GM23338 (cell line): ENCODE data around the gene SEMA5A. TPM values are rescaled to one million over a fixed set of nuclear protein-coding genes. Genes with fewer than 3 reads are reported as not detected.

ENCODE experiments used
- ATAC-seq: fragments of 200-7000 bp; cut with Tn5 transposase; 3 replicates; pipeline ENCODE4 v1.9.1; 2020
- DNase-seq: peaks from one replicate; pipeline ENCODE4 v3.0.0-alpha.2; 2015; ENCODE audit warnings: low spot score
- H2AFZ ChIP-seq: fragments of 200-600 bp; sonication (generic); 2 replicates; pipeline ENCODE4 v1.8.0; 2016; ENCODE audit warnings: antibody characterized with exemption, mild to moderate bottlenecking, moderate library complexity
- H3F3A ChIP-seq: fragments of 200-600 bp; sonication (generic); replicated peaks from 2 replicates; pipeline ENCODE4 v1.8.0; 2017; ENCODE audit warnings: antibody characterized with exemption, mixed run types, low read depth
- H3K27ac ChIP-seq: fragments of 200-600 bp; sonication (generic); 2 replicates; pipeline ENCODE4 v1.6.1; 2016; ENCODE audit warnings: low read depth
- H3K27me3 ChIP-seq: fragments of 200-600 bp; sonication (generic); 2 replicates; pipeline ENCODE4 v1.8.0; 2016; ENCODE audit warnings: mild to moderate bottlenecking, mixed run types, moderate library complexity; ENCODE audit not compliant: insufficient read depth
- H3K36me3 ChIP-seq: fragments of 200-600 bp; sonication (generic); 2 replicates; pipeline ENCODE4 v1.8.0; 2016; ENCODE audit warnings: mild to moderate bottlenecking; ENCODE audit not compliant: insufficient read depth
- H3K4me1 ChIP-seq: fragments of 200-600 bp; sonication (generic); 2 replicates; pipeline ENCODE4 v1.8.0; 2016; ENCODE audit warnings: mild to moderate bottlenecking, moderate library complexity; ENCODE audit not compliant: insufficient read depth
- H3K4me2 ChIP-seq: fragments of 200-600 bp; sonication (generic); 2 replicates; pipeline ENCODE4 v1.7.1; 2017; ENCODE audit warnings: mixed run types
- H3K4me3 ChIP-seq: fragments of 200-600 bp; sonication (generic); 2 replicates; pipeline ENCODE4 v1.6.1; 2016; ENCODE audit warnings: mixed run types
- H3K79me2 ChIP-seq: fragments of 200-600 bp; sonication (generic); replicated peaks from 2 replicates; pipeline ENCODE4 v1.8.0; 2017; ENCODE audit warnings: mild to moderate bottlenecking; ENCODE audit not compliant: insufficient read depth
- H3K9me2 ChIP-seq: fragments of 200-600 bp; sonication (generic); 2 replicates; pipeline ENCODE4 v1.8.0; 2017; ENCODE audit not compliant: insufficient read depth
- H4K20me1 ChIP-seq: fragments of 200-600 bp; sonication (generic); replicated peaks from 2 replicates; pipeline ENCODE4 v1.8.0; 2017; ENCODE audit warnings: mild to moderate bottlenecking; ENCODE audit not compliant: insufficient read depth
- H3K27ac Mint-ChIP-seq: 2 replicates; pipeline ENCODE4 v1.8.0; 2020; ENCODE audit warnings: inconsistent platforms, mild to moderate bottlenecking, moderate library complexity, mixed read lengths
- H3K27me3 Mint-ChIP-seq: 3 replicates; pipeline ENCODE4 v1.8.0; 2022; ENCODE audit warnings: low read depth, mild to moderate bottlenecking, moderate library complexity, mixed read lengths, inconsistent platforms; ENCODE audit not compliant: insufficient read depth, poor library complexity
- H3K36me3 Mint-ChIP-seq: 3 replicates; pipeline ENCODE4 v1.8.0; 2021; ENCODE audit warnings: low read depth, mild to moderate bottlenecking, inconsistent platforms, moderate library complexity, mixed read lengths
- H3K4me1 Mint-ChIP-seq: 3 replicates; pipeline ENCODE4 v1.8.0; 2020; ENCODE audit warnings: mild to moderate bottlenecking, inconsistent platforms, mixed read lengths
- H3K4me3 Mint-ChIP-seq: 3 replicates; pipeline ENCODE4 v1.8.0; 2021; ENCODE audit warnings: moderate library complexity, mild to moderate bottlenecking, inconsistent platforms, mixed read lengths
- H3K9me3 Mint-ChIP-seq: 3 replicates; pipeline ENCODE4 v1.8.0; 2020; ENCODE audit warnings: moderate library complexity, mild to moderate bottlenecking, inconsistent platforms, mixed read lengths
- EZH2 ChIP-seq: fragments of 200-600 bp; sonication (generic); IDR thresholded peaks from one replicate; pipeline ENCODE4 v1.8.0; 2017; ENCODE audit warnings: antibody characterized with exemption, mild to moderate bottlenecking, low read depth; ENCODE audit not compliant: unreplicated experiment
- EZH2phosphoT487 ChIP-seq: fragments of 200-600 bp; sonication (generic); IDR thresholded peaks from one replicate; pipeline ENCODE4 v1.8.1; 2018; ENCODE audit warnings: antibody characterized with exemption; ENCODE audit not compliant: unreplicated experiment
- JUNB ChIP-seq: IDR thresholded peaks from one replicate; pipeline ENCODE4 v1.6.1; 2016; ENCODE audit warnings: antibody characterized with exemption; ENCODE audit not compliant: unreplicated experiment
- POLR2AphosphoS5 ChIP-seq: IDR thresholded peaks from 2 replicates; pipeline ENCODE4 v1.6.1; 2016; ENCODE audit warnings: antibody characterized with exemption, low read depth
- STAT1 ChIP-seq: IDR thresholded peaks from one replicate; pipeline ENCODE4 v1.6.1; 2016; ENCODE audit warnings: antibody characterized with exemption; ENCODE audit not compliant: unreplicated experiment
- ZNF114 ChIP-seq: fragments of 250-450 bp; sonication (Bioruptor Pico); IDR thresholded peaks from 2 replicates; pipeline ENCODE4 v1.5.0; 2020; ENCODE audit warnings: mild to moderate bottlenecking, moderate library complexity
- ZNF331 ChIP-seq: fragments of 250-450 bp; sonication (Bioruptor Pico); IDR thresholded peaks from 2 replicates; pipeline ENCODE4 v1.5.0; 2020; ENCODE audit warnings: low read depth, mild to moderate bottlenecking, moderate library complexity
- polyA plus RNA-seq: library from polyadenylated mRNA; unstranded; fragments of >200 nt; fragmentation: Nextera tagmentation; extraction: Ambion mirVana; gene quantifications from 2 replicates; pipeline ENCODE4 v1.2.1, GENCODE V29; 2016
- total RNA-seq: library from RNA; depleted of rRNA; stranded (reverse); fragments of >200 nt; shearing (Covaris generic); gene quantifications from 2 replicates; pipeline ENCODE4 v1.2.3, GENCODE V29; 2014
- TF ChIP-seq, protein P1 (sequence below): IDR thresholded peaks from one replicate; pipeline ENCODE4 v1.6.1; 2018; ENCODE audit warnings: antibody characterized with exemption; ENCODE audit not compliant: unreplicated experiment
- TF ChIP-seq, protein P2 (sequence below): fragments of 250-450 bp; sonication (Bioruptor Pico); IDR thresholded peaks from 2 replicates; pipeline ENCODE4 v1.5.0; 2020; ENCODE audit warnings: mild to moderate bottlenecking, moderate library complexity
- TF ChIP-seq, protein P3 (sequence below), 2 experiments: fragments of 200-600 bp in 1 of 2; sonication (generic) in 1 of 2; conservative IDR thresholded peaks; 2 replicates each; pipeline versions ENCODE4 v1.5.1 to v1.6.1; 2016 to 2017; ENCODE audit warnings: antibody characterized with exemption in 2 of 2, low read depth in 2 of 2, mild to moderate bottlenecking in 2 of 2, moderate library complexity in 1 of 2

SEMA5A gene
- total and polyA plus RNA-seq, 2 experiments from 2014 or later, result 2.1 to 8.1 TPM

DNA sequence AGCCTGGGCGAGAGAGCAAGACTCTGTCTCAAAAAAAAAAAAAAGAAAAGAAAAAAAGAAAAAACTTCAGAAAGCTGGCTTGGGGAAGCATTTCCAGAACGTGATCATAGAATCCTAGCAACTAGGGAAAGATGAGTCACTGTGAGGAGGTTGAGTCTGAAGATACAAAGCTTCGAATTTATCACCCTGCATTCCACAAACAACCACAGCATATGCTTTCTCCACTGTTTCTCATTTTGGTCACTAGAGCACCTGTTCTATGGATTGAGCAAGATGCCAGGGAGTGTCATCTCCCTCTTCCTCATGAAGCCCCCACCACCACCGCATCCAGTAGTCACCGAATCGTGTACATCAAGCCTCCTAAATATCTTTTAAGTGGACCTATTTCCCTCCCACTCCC lies 37.9 kb downstream of the SEMA5A start:
- Mint-ChIP-seq H3K4me3 (no peak overlapping the region), H3K4me1 (peaks cover 2% of the 10 kb centered on the region; the same call in 2 of the 3 replicates), H3K27me3 (no peaks in the 10 kb centered on the region), H3K27ac (no peak overlapping the region), H3K9me3 (no peaks in the 10 kb centered on the region), H3K36me3 (no peaks in the 10 kb centered on the region; the same call in 2 of the 3 replicates)
- no peaks in the 10 kb centered on the region for H3K27me3 ChIP-seq
- TF ChIP-seq ZNF114 (CRISPR knock-in tag), result no peak
- TF ChIP-seq EZH2phosphoT487, result no peak
- TF ChIP-seq, protein P1, sequence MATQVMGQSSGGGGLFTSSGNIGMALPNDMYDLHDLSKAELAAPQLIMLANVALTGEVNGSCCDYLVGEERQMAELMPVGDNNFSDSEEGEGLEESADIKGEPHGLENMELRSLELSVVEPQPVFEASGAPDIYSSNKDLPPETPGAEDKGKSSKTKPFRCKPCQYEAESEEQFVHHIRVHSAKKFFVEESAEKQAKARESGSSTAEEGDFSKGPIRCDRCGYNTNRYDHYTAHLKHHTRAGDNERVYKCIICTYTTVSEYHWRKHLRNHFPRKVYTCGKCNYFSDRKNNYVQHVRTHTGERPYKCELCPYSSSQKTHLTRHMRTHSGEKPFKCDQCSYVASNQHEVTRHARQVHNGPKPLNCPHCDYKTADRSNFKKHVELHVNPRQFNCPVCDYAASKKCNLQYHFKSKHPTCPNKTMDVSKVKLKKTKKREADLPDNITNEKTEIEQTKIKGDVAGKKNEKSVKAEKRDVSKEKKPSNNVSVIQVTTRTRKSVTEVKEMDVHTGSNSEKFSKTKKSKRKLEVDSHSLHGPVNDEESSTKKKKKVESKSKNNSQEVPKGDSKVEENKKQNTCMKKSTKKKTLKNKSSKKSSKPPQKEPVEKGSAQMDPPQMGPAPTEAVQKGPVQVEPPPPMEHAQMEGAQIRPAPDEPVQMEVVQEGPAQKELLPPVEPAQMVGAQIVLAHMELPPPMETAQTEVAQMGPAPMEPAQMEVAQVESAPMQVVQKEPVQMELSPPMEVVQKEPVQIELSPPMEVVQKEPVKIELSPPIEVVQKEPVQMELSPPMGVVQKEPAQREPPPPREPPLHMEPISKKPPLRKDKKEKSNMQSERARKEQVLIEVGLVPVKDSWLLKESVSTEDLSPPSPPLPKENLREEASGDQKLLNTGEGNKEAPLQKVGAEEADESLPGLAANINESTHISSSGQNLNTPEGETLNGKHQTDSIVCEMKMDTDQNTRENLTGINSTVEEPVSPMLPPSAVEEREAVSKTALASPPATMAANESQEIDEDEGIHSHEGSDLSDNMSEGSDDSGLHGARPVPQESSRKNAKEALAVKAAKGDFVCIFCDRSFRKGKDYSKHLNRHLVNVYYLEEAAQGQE, result no peak
- TF ChIP-seq POLR2AphosphoS5, result no peak
- TF ChIP-seq ZNF331 (CRISPR knock-in tag), result no peak
- H4K20me1 ChIP-seq, result no peaks in the 10 kb centered on the region
- H3F3A ChIP-seq, result no peaks in the 10 kb centered on the region
- no peak overlapping the region for H3K4me2 ChIP-seq
- ATAC-seq, result no peak
- DNase-seq, result no peak
- H3K27ac ChIP-seq, result no peak overlapping the region
- H3K4me3 ChIP-seq, result no peak overlapping the region
- no peaks in the 10 kb centered on the region for H3K79me2 ChIP-seq
- H2AFZ ChIP-seq, result no peak overlapping the region
- no peaks in the 10 kb centered on the region for H3K9me2 ChIP-seq
- no peaks in the 10 kb centered on the region for H3K36me3 ChIP-seq
- no peaks in the 10 kb centered on the region for H3K4me1 ChIP-seq

DNA sequence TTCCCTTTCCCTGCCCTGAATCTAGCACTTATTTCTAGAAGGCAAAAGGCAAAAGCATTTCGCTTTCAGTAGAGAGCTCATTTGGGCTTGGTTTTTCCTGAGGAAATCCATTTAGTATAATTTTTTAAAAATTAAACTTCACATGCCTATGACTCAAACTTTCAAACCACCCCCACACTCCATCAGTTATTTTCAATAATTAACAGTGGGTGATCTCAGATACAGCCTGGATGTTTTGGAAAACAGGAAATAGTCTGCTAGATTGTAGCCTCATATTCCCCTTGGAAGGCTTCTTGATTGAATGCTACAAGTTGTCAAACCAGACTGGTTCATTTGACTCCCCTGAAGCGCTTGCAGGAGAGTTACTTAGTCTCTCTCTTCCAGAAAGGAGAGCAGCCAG lies 40.6 kb downstream of the SEMA5A start:
- Histone ChIP-seq H3K9me2 (no peaks in the 10 kb centered on the region), H3K4me1 (no peaks in the 10 kb centered on the region), H3K27me3 (no peaks in the 10 kb centered on the region), H3K79me2 (no peaks in the 10 kb centered on the region), H3K36me3 (no peaks in the 10 kb centered on the region), H3K4me2 (no peak overlapping the region), H4K20me1 (no peaks in the 10 kb centered on the region), H3K27ac (no peak overlapping the region), H3F3A (no peaks in the 10 kb centered on the region), H3K4me3 (no peak overlapping the region), H2AFZ (no peak overlapping the region)
- H3K9me3 Mint-ChIP-seq, result no peaks in the 10 kb centered on the region
- H3K27ac Mint-ChIP-seq, result no peak overlapping the region
- no peaks in the 10 kb centered on the region for H3K27me3 Mint-ChIP-seq
- peaks cover 5% of the 10 kb centered on the region; the same call in 2 of the 3 replicates for H3K4me1 Mint-ChIP-seq
- no peak overlapping the region for H3K4me3 Mint-ChIP-seq
- ATAC-seq (no peak), DNase-seq (no peak)
- H3K36me3 Mint-ChIP-seq, result no peaks in the 10 kb centered on the region; the same call in 2 of the 3 replicates
- TF ChIP-seq EZH2 (no peak), EZH2phosphoT487 (no peak), JUNB (no peak), STAT1 (no peak)
- TF ChIP-seq, protein P2, sequence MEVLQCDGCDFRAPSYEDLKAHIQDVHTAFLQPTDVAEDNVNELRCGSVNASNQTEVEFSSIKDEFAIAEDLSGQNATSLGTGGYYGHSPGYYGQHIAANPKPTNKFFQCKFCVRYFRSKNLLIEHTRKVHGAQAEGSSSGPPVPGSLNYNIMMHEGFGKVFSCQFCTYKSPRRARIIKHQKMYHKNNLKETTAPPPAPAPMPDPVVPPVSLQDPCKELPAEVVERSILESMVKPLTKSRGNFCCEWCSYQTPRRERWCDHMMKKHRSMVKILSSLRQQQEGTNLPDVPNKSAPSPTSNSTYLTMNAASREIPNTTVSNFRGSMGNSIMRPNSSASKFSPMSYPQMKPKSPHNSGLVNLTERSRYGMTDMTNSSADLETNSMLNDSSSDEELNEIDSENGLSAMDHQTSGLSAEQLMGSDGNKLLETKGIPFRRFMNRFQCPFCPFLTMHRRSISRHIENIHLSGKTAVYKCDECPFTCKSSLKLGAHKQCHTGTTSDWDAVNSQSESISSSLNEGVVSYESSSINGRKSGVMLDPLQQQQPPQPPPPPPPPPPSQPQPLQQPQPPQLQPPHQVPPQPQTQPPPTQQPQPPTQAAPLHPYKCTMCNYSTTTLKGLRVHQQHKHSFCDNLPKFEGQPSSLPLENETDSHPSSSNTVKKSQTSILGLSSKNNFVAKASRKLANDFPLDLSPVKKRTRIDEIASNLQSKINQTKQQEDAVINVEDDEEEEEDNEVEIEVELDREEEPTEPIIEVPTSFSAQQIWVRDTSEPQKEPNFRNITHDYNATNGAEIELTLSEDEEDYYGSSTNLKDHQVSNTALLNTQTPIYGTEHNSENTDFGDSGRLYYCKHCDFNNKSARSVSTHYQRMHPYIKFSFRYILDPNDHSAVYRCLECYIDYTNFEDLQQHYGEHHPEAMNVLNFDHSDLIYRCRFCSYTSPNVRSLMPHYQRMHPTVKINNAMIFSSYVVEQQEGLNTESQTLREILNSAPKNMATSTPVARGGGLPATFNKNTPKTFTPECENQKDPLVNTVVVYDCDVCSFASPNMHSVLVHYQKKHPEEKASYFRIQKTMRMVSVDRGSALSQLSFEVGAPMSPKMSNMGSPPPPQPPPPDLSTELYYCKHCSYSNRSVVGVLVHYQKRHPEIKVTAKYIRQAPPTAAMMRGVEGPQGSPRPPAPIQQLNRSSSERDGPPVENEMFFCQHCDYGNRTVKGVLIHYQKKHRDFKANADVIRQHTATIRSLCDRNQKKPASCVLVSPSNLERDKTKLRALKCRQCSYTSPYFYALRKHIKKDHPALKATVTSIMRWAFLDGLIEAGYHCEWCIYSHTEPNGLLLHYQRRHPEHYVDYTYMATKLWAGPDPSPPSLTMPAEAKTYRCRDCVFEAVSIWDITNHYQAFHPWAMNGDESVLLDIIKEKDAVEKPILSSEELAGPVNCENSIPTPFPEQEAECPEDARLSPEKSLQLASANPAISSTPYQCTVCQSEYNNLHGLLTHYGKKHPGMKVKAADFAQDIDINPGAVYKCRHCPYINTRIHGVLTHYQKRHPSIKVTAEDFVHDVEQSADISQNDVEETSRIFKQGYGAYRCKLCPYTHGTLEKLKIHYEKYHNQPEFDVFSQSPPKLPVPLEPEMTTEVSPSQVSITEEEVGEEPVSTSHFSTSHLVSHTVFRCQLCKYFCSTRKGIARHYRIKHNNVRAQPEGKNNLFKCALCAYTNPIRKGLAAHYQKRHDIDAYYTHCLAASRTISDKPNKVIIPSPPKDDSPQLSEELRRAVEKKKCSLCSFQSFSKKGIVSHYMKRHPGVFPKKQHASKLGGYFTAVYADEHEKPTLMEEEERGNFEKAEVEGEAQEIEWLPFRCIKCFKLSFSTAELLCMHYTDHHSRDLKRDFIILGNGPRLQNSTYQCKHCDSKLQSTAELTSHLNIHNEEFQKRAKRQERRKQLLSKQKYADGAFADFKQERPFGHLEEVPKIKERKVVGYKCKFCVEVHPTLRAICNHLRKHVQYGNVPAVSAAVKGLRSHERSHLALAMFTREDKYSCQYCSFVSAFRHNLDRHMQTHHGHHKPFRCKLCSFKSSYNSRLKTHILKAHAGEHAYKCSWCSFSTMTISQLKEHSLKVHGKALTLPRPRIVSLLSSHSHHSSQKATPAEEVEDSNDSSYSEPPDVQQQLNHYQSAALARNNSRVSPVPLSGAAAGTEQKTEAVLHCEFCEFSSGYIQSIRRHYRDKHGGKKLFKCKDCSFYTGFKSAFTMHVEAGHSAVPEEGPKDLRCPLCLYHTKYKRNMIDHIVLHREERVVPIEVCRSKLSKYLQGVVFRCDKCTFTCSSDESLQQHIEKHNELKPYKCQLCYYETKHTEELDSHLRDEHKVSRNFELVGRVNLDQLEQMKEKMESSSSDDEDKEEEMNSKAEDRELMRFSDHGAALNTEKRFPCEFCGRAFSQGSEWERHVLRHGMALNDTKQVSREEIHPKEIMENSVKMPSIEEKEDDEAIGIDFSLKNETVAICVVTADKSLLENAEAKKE (CRISPR knock-in tag), result no peak
- TF ChIP-seq, protein P3, sequence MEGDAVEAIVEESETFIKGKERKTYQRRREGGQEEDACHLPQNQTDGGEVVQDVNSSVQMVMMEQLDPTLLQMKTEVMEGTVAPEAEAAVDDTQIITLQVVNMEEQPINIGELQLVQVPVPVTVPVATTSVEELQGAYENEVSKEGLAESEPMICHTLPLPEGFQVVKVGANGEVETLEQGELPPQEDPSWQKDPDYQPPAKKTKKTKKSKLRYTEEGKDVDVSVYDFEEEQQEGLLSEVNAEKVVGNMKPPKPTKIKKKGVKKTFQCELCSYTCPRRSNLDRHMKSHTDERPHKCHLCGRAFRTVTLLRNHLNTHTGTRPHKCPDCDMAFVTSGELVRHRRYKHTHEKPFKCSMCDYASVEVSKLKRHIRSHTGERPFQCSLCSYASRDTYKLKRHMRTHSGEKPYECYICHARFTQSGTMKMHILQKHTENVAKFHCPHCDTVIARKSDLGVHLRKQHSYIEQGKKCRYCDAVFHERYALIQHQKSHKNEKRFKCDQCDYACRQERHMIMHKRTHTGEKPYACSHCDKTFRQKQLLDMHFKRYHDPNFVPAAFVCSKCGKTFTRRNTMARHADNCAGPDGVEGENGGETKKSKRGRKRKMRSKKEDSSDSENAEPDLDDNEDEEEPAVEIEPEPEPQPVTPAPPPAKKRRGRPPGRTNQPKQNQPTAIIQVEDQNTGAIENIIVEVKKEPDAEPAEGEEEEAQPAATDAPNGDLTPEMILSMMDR (conservative IDR thresholded peaks at IDR 0.05; ENCODE audit: low read depth in 2 of 2), result no peak
